Measurements from ENCODE around the gene LUZP2. TPM values are rescaled to one million over a fixed set of nuclear protein-coding genes. Genes with fewer than 3 reads are reported as not detected.
A peak's percentile ranks its signal among the peaks of the same experiment; 100 is the strongest.

LUZP2 gene
- polyA plus RNA-seq, 1 donor from 2014 or later = 15.5 TPM

DNA sequence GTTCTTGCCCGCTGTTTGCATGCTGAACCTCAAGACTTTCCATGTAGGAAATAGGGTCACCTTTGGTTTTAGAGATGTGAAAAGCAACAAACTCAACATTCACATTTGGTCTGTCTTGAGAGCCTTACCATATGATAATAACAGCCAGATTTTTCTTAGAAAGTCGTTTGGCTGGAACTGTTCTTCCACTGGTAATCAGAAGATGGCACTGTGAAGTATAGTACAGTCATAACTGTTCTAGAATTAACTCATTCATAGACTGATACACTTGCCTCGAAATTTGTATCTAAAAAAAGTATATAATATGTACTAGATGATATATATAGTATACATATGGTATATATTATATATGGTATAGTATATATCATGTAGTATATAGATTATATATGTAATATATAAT, 12.3 kb downstream of the LUZP2 start:
- Histone ChIP-seq H3K4me2 (ENCODE audit: low read length) (no peak overlapping the region), H3F3A (ENCODE audit: insufficient read depth, low read length, poor library complexity, severe bottlenecking) (no peaks in the 10 kb centered on the region), H3K9me3 (ENCODE audit: low read length) (no peaks in the 10 kb centered on the region), H3K27me3 (ENCODE audit: insufficient read depth, low read depth, low read length) (no peaks in the 10 kb centered on the region), H3K27ac (ENCODE audit: low read length) (no peak overlapping the region), H4K20me1 (ENCODE audit: insufficient read depth) (no peaks in the 10 kb centered on the region), H3K79me2 (replicated peaks; ENCODE audit: insufficient read depth, low read length) (no peaks in the 10 kb centered on the region), H2AFZ (ENCODE audit: low read depth, low read length) (no peak overlapping the region), H3K9me2 (ENCODE audit: insufficient read depth, low read length) (no peaks in the 10 kb centered on the region), H3K4me3 (ENCODE audit: low read length) (no peak overlapping the region), H3K36me3 (ENCODE audit: insufficient read depth, low read length) (no peaks in the 10 kb centered on the region), H3K9ac (ENCODE audit: low read length) (no peak overlapping the region)
- TF ChIP-seq SMC3 (conservative IDR thresholded peaks at IDR 0.05; ENCODE audit: poor library complexity) (no peak), TAF1 (IDR thresholded peaks at IDR 0.05; ENCODE audit: low read depth) (no peak)
- TF ChIP-seq, protein P1, sequence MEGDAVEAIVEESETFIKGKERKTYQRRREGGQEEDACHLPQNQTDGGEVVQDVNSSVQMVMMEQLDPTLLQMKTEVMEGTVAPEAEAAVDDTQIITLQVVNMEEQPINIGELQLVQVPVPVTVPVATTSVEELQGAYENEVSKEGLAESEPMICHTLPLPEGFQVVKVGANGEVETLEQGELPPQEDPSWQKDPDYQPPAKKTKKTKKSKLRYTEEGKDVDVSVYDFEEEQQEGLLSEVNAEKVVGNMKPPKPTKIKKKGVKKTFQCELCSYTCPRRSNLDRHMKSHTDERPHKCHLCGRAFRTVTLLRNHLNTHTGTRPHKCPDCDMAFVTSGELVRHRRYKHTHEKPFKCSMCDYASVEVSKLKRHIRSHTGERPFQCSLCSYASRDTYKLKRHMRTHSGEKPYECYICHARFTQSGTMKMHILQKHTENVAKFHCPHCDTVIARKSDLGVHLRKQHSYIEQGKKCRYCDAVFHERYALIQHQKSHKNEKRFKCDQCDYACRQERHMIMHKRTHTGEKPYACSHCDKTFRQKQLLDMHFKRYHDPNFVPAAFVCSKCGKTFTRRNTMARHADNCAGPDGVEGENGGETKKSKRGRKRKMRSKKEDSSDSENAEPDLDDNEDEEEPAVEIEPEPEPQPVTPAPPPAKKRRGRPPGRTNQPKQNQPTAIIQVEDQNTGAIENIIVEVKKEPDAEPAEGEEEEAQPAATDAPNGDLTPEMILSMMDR (IDR thresholded peaks at IDR 0.05; ENCODE audit: poor library complexity, severe bottlenecking) = peak; percentile 29

DNA sequence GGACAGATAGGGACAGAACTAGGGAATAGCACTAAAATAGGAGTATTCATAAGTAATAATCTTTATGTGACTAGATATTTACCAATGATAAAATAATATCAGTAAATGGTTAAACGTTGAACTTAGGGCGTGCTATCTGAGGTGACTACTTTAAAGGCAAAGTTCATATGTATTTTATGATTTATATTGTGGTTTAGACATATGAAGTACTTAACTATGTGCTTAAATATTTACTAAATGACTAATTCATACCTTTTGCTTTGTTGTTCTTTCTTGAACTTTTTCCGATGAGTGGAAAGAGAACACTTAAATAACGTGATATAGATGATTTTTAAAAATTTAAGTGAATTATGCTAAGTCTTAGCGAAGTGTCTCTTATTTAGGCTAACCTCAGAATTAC, 14.7 kb downstream of the LUZP2 start:
- Histone ChIP-seq H3F3A (ENCODE audit: insufficient read depth, low read length, poor library complexity, severe bottlenecking) (no peaks in the 10 kb centered on the region), H3K9me2 (ENCODE audit: insufficient read depth, low read length) (no peaks in the 10 kb centered on the region), H3K27ac (ENCODE audit: low read length) (no peak overlapping the region), H4K20me1 (ENCODE audit: insufficient read depth) (no peaks in the 10 kb centered on the region), H3K4me2 (ENCODE audit: low read length) (no peak overlapping the region), H3K4me3 (ENCODE audit: low read length) (no peak overlapping the region), H3K27me3 (ENCODE audit: insufficient read depth, low read depth, low read length) (no peaks in the 10 kb centered on the region), H3K9me3 (ENCODE audit: low read length) (no peaks in the 10 kb centered on the region), H3K36me3 (ENCODE audit: insufficient read depth, low read length) (no peaks in the 10 kb centered on the region), H2AFZ (ENCODE audit: low read depth, low read length) (no peak overlapping the region), H3K79me2 (replicated peaks; ENCODE audit: insufficient read depth, low read length) (no peaks in the 10 kb centered on the region), H3K9ac (ENCODE audit: low read length) (no peak overlapping the region)
- TF ChIP-seq, protein P1 (IDR thresholded peaks at IDR 0.05; ENCODE audit: poor library complexity, severe bottlenecking) = no peak
- TF ChIP-seq TAF1 (IDR thresholded peaks at IDR 0.05; ENCODE audit: low read depth) (no peak), EP300 (conservative IDR thresholded peaks at IDR 0.05; ENCODE audit: poor library complexity, severe bottlenecking) (no peak), SMC3 (conservative IDR thresholded peaks at IDR 0.05; ENCODE audit: poor library complexity) (no peak), RAD21 (conservative IDR thresholded peaks at IDR 0.05) (no peak), EZH2 (IDR thresholded peaks at IDR 0.05; ENCODE audit: borderline replicate concordance, insufficient read depth, low read length, poor library complexity, severe bottlenecking) (no peak), MXI1 (conservative IDR thresholded peaks at IDR 0.05; ENCODE audit: poor library complexity, severe bottlenecking) (no peak), POLR2AphosphoS5 (IDR thresholded peaks at IDR 0.05) (no peak)
- TF ChIP-seq, protein P2, sequence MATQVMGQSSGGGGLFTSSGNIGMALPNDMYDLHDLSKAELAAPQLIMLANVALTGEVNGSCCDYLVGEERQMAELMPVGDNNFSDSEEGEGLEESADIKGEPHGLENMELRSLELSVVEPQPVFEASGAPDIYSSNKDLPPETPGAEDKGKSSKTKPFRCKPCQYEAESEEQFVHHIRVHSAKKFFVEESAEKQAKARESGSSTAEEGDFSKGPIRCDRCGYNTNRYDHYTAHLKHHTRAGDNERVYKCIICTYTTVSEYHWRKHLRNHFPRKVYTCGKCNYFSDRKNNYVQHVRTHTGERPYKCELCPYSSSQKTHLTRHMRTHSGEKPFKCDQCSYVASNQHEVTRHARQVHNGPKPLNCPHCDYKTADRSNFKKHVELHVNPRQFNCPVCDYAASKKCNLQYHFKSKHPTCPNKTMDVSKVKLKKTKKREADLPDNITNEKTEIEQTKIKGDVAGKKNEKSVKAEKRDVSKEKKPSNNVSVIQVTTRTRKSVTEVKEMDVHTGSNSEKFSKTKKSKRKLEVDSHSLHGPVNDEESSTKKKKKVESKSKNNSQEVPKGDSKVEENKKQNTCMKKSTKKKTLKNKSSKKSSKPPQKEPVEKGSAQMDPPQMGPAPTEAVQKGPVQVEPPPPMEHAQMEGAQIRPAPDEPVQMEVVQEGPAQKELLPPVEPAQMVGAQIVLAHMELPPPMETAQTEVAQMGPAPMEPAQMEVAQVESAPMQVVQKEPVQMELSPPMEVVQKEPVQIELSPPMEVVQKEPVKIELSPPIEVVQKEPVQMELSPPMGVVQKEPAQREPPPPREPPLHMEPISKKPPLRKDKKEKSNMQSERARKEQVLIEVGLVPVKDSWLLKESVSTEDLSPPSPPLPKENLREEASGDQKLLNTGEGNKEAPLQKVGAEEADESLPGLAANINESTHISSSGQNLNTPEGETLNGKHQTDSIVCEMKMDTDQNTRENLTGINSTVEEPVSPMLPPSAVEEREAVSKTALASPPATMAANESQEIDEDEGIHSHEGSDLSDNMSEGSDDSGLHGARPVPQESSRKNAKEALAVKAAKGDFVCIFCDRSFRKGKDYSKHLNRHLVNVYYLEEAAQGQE (IDR thresholded peaks at IDR 0.05; ENCODE audit: borderline replicate concordance) = no peak

Measured in neural cell (in vitro differentiated cells).